ENCODE measurements around the gene PDE10A.
"Not testable (repeated sequence)": the region's sequence is repeated elsewhere in the genome, so short reads cannot be mapped to it uniquely, and the experiment has no call there.

GRCh38 chr6:165459605-165460301 lies 203.3 kb downstream of the PDE10A start:
- TF ChIP-seq POLR2AphosphoS5 (IDR thresholded peaks at IDR 0.05; ENCODE audit: borderline replicate concordance, low read depth, low read length); EZH2 (IDR thresholded peaks at IDR 0.05): not testable (repeated sequence)

Measured in SK-N-MC (cell line).